Fibroblast of villous mesenchyme (primary cell): ENCODE results near the gene KDR. TPM values are rescaled to one million over a fixed set of nuclear protein-coding genes. Genes with fewer than 3 reads are reported as not detected.

Source experiments
- DNase-seq: peaks from one replicate; pipeline ENCODE4 v3.0.0-alpha.2; 2010; ENCODE audit warnings: low read depth
- H3K4me3 ChIP-seq: 2 replicates; pipeline ENCODE4 v1.5.1; 2011; ENCODE audit warnings: low read depth, mild to moderate bottlenecking, low read length
- CTCF ChIP-seq: IDR thresholded peaks from 2 replicates; pipeline ENCODE4 v1.5.1; 2012; ENCODE audit warnings: low read depth, mild to moderate bottlenecking, low read length; ENCODE audit not compliant: insufficient read depth
- small RNA-seq: library from RNA; depleted of rRNA; stranded (forward); fragments of <200 nt; gene quantifications from one replicate; pipeline ENCODE3, GENCODE V24; 2012
- total RNA-seq: library from RNA; depleted of rRNA; stranded (reverse); fragments of >200 nt; gene quantifications from 2 replicates; pipeline ENCODE4 v1.2.3, GENCODE V29; 2012

KDR gene
- total RNA-seq, 1 donor: 0.86 TPM

- no peak for TF ChIP-seq CTCF
- H3K4me3 ChIP-seq: no peak overlapping the region
- no peak for DNase-seq
These were observed 95.4 kb downstream of the KDR start for GRCh38 chr4:55029821-55030503.

GRCh38 chr4:55029321-55029720 lies 96.1 kb downstream of the KDR start:
- H3K4me3 ChIP-seq: no peak overlapping the region
- no peak for DNase-seq
- no peak for TF ChIP-seq CTCF

Small RNAs within 50 kb of the gene (small RNA-seq; reads per million reads assigned to genes)
- not detected for gene RN7SL424P
- gene RNU6-410P: not detected

Other genes with a start within 250 kb of the KDR start
- 6.8 and 8.6 TPM in 2 replicates for gene SRD5A3, start 220.6 kb upstream of the KDR start, total RNA-seq